T1000 (cell line): Measurements from ENCODE around the gene TOGARAM1.

Source experiments
- DNase-seq: peaks from one replicate; lab custom pipeline; 2025; ENCODE audit warnings: mixed read lengths; lab: John Stamatoyannopoulos, UW

Gene TOGARAM1

GRCh38 chr14:45094275-45094674 lies 132.3 kb downstream of the TOGARAM1 start:
- DNase-seq: no peak

- no peak for DNase-seq
Observed at GRCh38 chr14:45095143-45095542, 133.2 kb downstream of the TOGARAM1 start.

- DNase-seq: no peak
Observed at GRCh38 chr14:45096218-45096617, 134.2 kb downstream of the TOGARAM1 start.

- DNase-seq: no peak
Observed at GRCh38 chr14:45103806-45104205, 141.8 kb downstream of the TOGARAM1 start.

- DNase-seq: no peak
Observed at GRCh38 chr14:45104561-45104960, 142.6 kb downstream of the TOGARAM1 start.

GRCh38 chr14:45112896-45113781 lies 151.1 kb downstream of the TOGARAM1 start:
- DNase-seq: no peak

- no peak for DNase-seq
Observed at GRCh38 chr14:45114327-45114726, 152.3 kb downstream of the TOGARAM1 start.

GRCh38 chr14:45118594-45118993 lies 156.6 kb downstream of the TOGARAM1 start:
- no peak for DNase-seq

- DNase-seq: no peak
Observed at GRCh38 chr14:45120096-45120495, 158.1 kb downstream of the TOGARAM1 start.

- no peak for DNase-seq
Observed at GRCh38 chr14:45123271-45123670, 161.3 kb downstream of the TOGARAM1 start.
